ENCODE measurements around the gene PSMA3. TPM values are rescaled to one million over a fixed set of nuclear protein-coding genes. Genes with fewer than 3 reads are reported as not detected.

Gene PSMA3
- total RNA-seq, 1 experiment from 2014 or later: 355 TPM

- Histone ChIP-seq H3K27me3 (replicated peaks; ENCODE audit: insufficient read depth, low read depth, low read length, poor library complexity) (no peaks in the 10 kb centered on the region), H3K4me3 (ENCODE audit: low read depth, low read length, poor library complexity, severe bottlenecking) (no peak overlapping the region), H3K9me3 (ENCODE audit: low read depth, low read length, poor library complexity, severe bottlenecking) (no peaks in the 10 kb centered on the region), H3K36me3 (ENCODE audit: insufficient read depth, low read length, poor library complexity, severe bottlenecking) (peaks cover 60% of the 10 kb centered on the region), H3K4me1 (ENCODE audit: insufficient read depth, low read length, poor library complexity, severe bottlenecking) (peaks cover 19% of the 10 kb centered on the region), H3K27ac (ENCODE audit: low read depth, low read length, poor library complexity, severe bottlenecking) (peak overlapping the region; percentile 78)
- no peak for TF ChIP-seq EZH2 (IDR thresholded peaks at IDR 0.05; ENCODE audit: borderline replicate concordance, low read depth, low read length, poor library complexity, severe bottlenecking)
- TF ChIP-seq, protein P1, sequence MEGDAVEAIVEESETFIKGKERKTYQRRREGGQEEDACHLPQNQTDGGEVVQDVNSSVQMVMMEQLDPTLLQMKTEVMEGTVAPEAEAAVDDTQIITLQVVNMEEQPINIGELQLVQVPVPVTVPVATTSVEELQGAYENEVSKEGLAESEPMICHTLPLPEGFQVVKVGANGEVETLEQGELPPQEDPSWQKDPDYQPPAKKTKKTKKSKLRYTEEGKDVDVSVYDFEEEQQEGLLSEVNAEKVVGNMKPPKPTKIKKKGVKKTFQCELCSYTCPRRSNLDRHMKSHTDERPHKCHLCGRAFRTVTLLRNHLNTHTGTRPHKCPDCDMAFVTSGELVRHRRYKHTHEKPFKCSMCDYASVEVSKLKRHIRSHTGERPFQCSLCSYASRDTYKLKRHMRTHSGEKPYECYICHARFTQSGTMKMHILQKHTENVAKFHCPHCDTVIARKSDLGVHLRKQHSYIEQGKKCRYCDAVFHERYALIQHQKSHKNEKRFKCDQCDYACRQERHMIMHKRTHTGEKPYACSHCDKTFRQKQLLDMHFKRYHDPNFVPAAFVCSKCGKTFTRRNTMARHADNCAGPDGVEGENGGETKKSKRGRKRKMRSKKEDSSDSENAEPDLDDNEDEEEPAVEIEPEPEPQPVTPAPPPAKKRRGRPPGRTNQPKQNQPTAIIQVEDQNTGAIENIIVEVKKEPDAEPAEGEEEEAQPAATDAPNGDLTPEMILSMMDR (conservative IDR thresholded peaks at IDR 0.05; ENCODE audit: low read depth, low read length): no peak
- ChIA-PET CTCF (no interaction called here), POLR2A (ENCODE audit: low non-redundant PET) (no interaction called here)
- BruUV-seq (replicated peaks): no TSS peak
- no peak for DNase-seq (ENCODE audit: low spot score)
- intact Hi-C loops (cut with micrococcal nuclease; ENCODE audit: unreplicated experiment): no loop called here
These were observed 37.3 kb downstream of the PSMA3 start for GRCh38 chr14:58281969-58282368.

DNA sequence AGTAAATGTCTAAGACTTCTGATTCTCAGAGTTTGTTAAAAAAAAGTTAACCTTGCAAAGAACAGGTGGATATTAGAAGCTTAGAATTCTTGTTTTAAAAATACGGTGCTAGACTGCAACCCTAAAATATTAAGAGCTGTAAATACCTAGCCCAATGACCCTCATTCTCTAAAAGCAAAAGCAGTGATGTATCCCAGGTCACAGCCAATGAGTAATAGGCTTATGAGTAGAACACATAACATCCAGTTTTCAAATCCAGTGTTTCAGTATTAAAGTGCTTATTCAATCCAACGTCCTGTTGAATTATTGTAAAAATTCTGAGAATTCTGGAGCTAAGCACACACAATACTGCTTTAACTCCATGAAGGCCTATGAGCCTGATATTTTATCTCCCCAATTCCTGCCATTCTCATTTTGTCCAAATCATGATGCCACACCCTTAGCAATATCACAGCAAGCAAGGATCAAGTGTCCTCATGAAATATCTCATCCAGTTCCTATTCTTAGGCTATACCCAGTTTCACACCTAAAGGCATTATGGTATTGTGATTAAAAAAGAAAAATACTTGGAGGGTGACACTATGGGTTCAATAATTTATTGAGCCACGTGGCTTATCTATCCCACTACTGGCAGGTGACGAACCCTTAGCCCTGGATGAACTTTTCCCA lies 38.4 kb downstream of the PSMA3 start:
- Histone ChIP-seq H3K27ac (ENCODE audit: low read depth, low read length, poor library complexity, severe bottlenecking) (no peak overlapping the region), H3K27me3 (replicated peaks; ENCODE audit: insufficient read depth, low read depth, low read length, poor library complexity) (no peaks in the 10 kb centered on the region), H3K4me1 (ENCODE audit: insufficient read depth, low read length, poor library complexity, severe bottlenecking) (peaks cover 19% of the 10 kb centered on the region), H3K4me3 (ENCODE audit: low read depth, low read length, poor library complexity, severe bottlenecking) (no peak overlapping the region), H3K9me3 (ENCODE audit: low read depth, low read length, poor library complexity, severe bottlenecking) (no peaks in the 10 kb centered on the region), H3K36me3 (ENCODE audit: insufficient read depth, low read length, poor library complexity, severe bottlenecking) (peaks cover 65% of the 10 kb centered on the region)
- no TSS peak for BruUV-seq (replicated peaks)
- ChIA-PET CTCF (no interaction called here), POLR2A (ENCODE audit: low non-redundant PET) (no interaction called here)
- no peak for DNase-seq (ENCODE audit: low spot score)
- TF ChIP-seq, protein P1 (conservative IDR thresholded peaks at IDR 0.05; ENCODE audit: low read depth, low read length): no peak
- TF ChIP-seq EZH2 (IDR thresholded peaks at IDR 0.05; ENCODE audit: borderline replicate concordance, low read depth, low read length, poor library complexity, severe bottlenecking): no peak
- intact Hi-C loops (cut with micrococcal nuclease; ENCODE audit: unreplicated experiment): no loop called here

DNA sequence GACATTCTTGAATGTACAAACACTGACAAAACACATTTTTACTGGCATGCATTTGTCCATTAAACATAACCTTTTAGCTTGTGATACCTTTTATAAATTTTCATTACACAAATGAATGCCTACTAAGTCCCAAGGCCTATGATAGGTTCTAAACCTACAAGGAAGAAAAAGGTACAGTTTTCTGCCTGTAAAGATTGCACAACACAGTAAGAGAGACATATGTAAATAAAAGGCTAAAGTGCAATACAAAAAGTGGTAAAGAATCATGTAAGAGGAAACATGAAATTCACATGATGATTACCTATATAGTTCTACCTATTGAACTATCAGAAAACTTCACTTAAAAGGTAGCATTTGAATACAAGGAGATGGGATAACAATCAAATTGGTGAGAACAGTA lies 39.1 kb downstream of the PSMA3 start:
- no peak overlapping the region for H3K4me3 ChIP-seq (ENCODE audit: low read depth, low read length, poor library complexity, severe bottlenecking)
- no TSS peak for BruUV-seq (replicated peaks)
- TF ChIP-seq, protein P1 (conservative IDR thresholded peaks at IDR 0.05; ENCODE audit: low read depth, low read length): no peak
- no peak for TF ChIP-seq EZH2 (IDR thresholded peaks at IDR 0.05; ENCODE audit: borderline replicate concordance, low read depth, low read length, poor library complexity, severe bottlenecking)
- ChIA-PET CTCF (no interaction called here), POLR2A (ENCODE audit: low non-redundant PET) (no interaction called here)
- H3K27me3 ChIP-seq (replicated peaks; ENCODE audit: insufficient read depth, low read depth, low read length, poor library complexity): no peaks in the 10 kb centered on the region
- intact Hi-C loops (cut with micrococcal nuclease; ENCODE audit: unreplicated experiment): no loop called here
- peaks cover 19% of the 10 kb centered on the region for H3K4me1 ChIP-seq (ENCODE audit: insufficient read depth, low read length, poor library complexity, severe bottlenecking)
- DNase-seq (ENCODE audit: low spot score): no peak
- no peak overlapping the region for H3K27ac ChIP-seq (ENCODE audit: low read depth, low read length, poor library complexity, severe bottlenecking)
- no peaks in the 10 kb centered on the region for H3K9me3 ChIP-seq (ENCODE audit: low read depth, low read length, poor library complexity, severe bottlenecking)
- H3K36me3 ChIP-seq (ENCODE audit: insufficient read depth, low read length, poor library complexity, severe bottlenecking): peaks cover 65% of the 10 kb centered on the region
